Liver (tissue), 9 donors: ENCODE results near the gene RPL10. TPM values are rescaled to one million over a fixed set of nuclear protein-coding genes. Genes with fewer than 3 reads are reported as not detected.

Source experiments
- DNase-seq: peaks from one replicate; pipeline ENCODE4 v3.0.0-alpha.2; 2017; ENCODE audit warnings: low spot score
- H3K27ac ChIP-seq, 2 donors: one replicate each; pipeline ENCODE4 v1.7.0; 2013; ENCODE audit warnings: inconsistent platforms in 2 of 2, low read length in 2 of 2, control low read depth in 1 of 2, low read depth in 1 of 2, mild to moderate bottlenecking in 1 of 2
- H3K27me3 ChIP-seq, 4 donors: one replicate each; pipeline versions ENCODE4 v1.6.1 to v1.7.0; 2013; ENCODE audit warnings: low read length in 3 of 4, inconsistent platforms in 1 of 4, mild to moderate bottlenecking in 1 of 4, moderate library complexity in 1 of 4; ENCODE audit not compliant: control insufficient read depth in 4 of 4, insufficient read depth in 4 of 4
- H3K36me3 ChIP-seq, 4 donors: one replicate each; pipeline versions ENCODE4 v1.6.1 to v1.7.0; 2013; ENCODE audit warnings: low read length in 3 of 4, mild to moderate bottlenecking in 3 of 4, low read depth in 1 of 4, moderate library complexity in 1 of 4; ENCODE audit not compliant: control insufficient read depth in 4 of 4, insufficient read depth in 3 of 4
- H3K4me1 ChIP-seq, 4 donors: one replicate each; pipeline versions ENCODE4 v1.6.1 to v1.7.0; 2013; ENCODE audit warnings: low read length in 3 of 4, mild to moderate bottlenecking in 3 of 4, moderate library complexity in 1 of 4; ENCODE audit not compliant: control insufficient read depth in 4 of 4, insufficient read depth in 4 of 4
- H3K4me3 ChIP-seq, 3 donors: one replicate each; pipeline versions ENCODE4 v1.6.1 to v1.7.0; 2013; ENCODE audit warnings: low read length in 3 of 3, control low read depth in 1 of 3, low read depth in 1 of 3, mild to moderate bottlenecking in 1 of 3
- H3K9ac ChIP-seq, 2 donors: one replicate each; pipeline ENCODE4 v1.7.0; 2013; ENCODE audit warnings: low read length in 2 of 2, mild to moderate bottlenecking in 2 of 2, moderate library complexity in 2 of 2, control low read depth in 1 of 2, low read depth in 1 of 2
- H3K9me3 ChIP-seq, 4 donors: one replicate each; pipeline versions ENCODE4 v1.6.1 to v1.7.0; 2013; ENCODE audit warnings: low read length in 3 of 4; ENCODE audit not compliant: control insufficient read depth in 4 of 4
- ATF3 ChIP-seq: IDR thresholded peaks from 2 replicates; pipeline ENCODE4 v1.6.1; 2016; ENCODE audit warnings: antibody characterized with exemption
- CTCF ChIP-seq: fragments of 150-350 bp; IDR thresholded peaks from 2 replicates; pipeline ENCODE4 v1.5.1; 2017; ENCODE audit warnings: improper control_type of control experiment, low read depth, low read length; ENCODE audit not compliant: missing input control
- EGR1 ChIP-seq, 2 donors: IDR thresholded peaks; 2 replicates each; pipeline ENCODE4 v1.6.1; 2016 to 2018; ENCODE audit warnings: antibody characterized with exemption in 2 of 2, low read depth in 2 of 2
- FOXA1 ChIP-seq: IDR thresholded peaks from 2 replicates; pipeline ENCODE4 v1.6.1; 2016; ENCODE audit warnings: antibody characterized with exemption
- FOXA2 ChIP-seq: IDR thresholded peaks from 2 replicates; pipeline ENCODE4 v1.6.1; 2016; ENCODE audit warnings: antibody characterized with exemption
- GABPA ChIP-seq, 2 donors: IDR thresholded peaks in 1 of 2; conservative IDR thresholded peaks in 1 of 2; 2 replicates each; pipeline ENCODE4 v1.6.1; 2016; ENCODE audit warnings: antibody characterized with exemption in 2 of 2, mild to moderate bottlenecking in 1 of 2, moderate library complexity in 1 of 2
- HNF4A ChIP-seq, 2 donors: conservative IDR thresholded peaks; 2 replicates each; pipeline ENCODE4 v1.6.1; 2016; ENCODE audit warnings: antibody characterized with exemption in 2 of 2, mild to moderate bottlenecking in 2 of 2
- HNF4G ChIP-seq: IDR thresholded peaks from 2 replicates; pipeline ENCODE4 v1.6.1; 2016; ENCODE audit warnings: antibody characterized with exemption
- JUND ChIP-seq, 2 donors: IDR thresholded peaks; 2 replicates each; pipeline ENCODE4 v1.6.1; 2016; ENCODE audit warnings: antibody characterized with exemption in 2 of 2
- MAX ChIP-seq: IDR thresholded peaks from 2 replicates; pipeline ENCODE4 v1.6.1; 2016; ENCODE audit warnings: antibody characterized with exemption
- NR2F2 ChIP-seq: IDR thresholded peaks from 2 replicates; pipeline ENCODE4 v1.6.1; 2016; ENCODE audit warnings: antibody characterized with exemption
- RAD21 ChIP-seq, 2 donors: IDR thresholded peaks; 2 replicates each; pipeline ENCODE4 v1.6.1; 2016; ENCODE audit warnings: antibody characterized with exemption in 2 of 2, mild to moderate bottlenecking in 2 of 2
- REST ChIP-seq: IDR thresholded peaks from 2 replicates; pipeline ENCODE4 v1.6.1; 2016; ENCODE audit warnings: antibody characterized with exemption, mild to moderate bottlenecking
- RXRA ChIP-seq, 2 donors: IDR thresholded peaks; 2 replicates each; pipeline ENCODE4 v1.6.1; 2017 to 2018; ENCODE audit warnings: antibody characterized with exemption in 2 of 2, mild to moderate bottlenecking in 1 of 2
- SP1 ChIP-seq: IDR thresholded peaks from 2 replicates; pipeline ENCODE4 v1.6.1; 2018; ENCODE audit warnings: antibody characterized with exemption, mild to moderate bottlenecking
- TAF1 ChIP-seq: conservative IDR thresholded peaks from 2 replicates; pipeline ENCODE4 v1.6.1; 2016; ENCODE audit warnings: antibody characterized with exemption, mild to moderate bottlenecking
- YY1 ChIP-seq: IDR thresholded peaks from 2 replicates; pipeline ENCODE4 v1.6.1; 2016; ENCODE audit warnings: antibody characterized with exemption, mild to moderate bottlenecking
- ZBTB33 ChIP-seq: IDR thresholded peaks from 2 replicates; pipeline ENCODE4 v1.6.1; 2016; ENCODE audit warnings: antibody characterized with exemption
- WGBS: extraction: QIAGEN DNeasy Blood & Tissue Kit; methylation state at CpG from one replicate; pipeline ENCODE4 v1.1.7; 2013; 5-methylcytosine and 5-hydroxymethylcytosine counted together
- polyA plus RNA-seq, 2 donors: library from polyadenylated mRNA; stranded (reverse) in 1 of 2; unstranded in 1 of 2; fragments of 200-250 nt in 1 of 2; fragments of >200 nt in 1 of 2; fragmentation: Nextera tagmentation in 1 of 2; extraction: Ambion mirVana in 1 of 2; gene quantifications; one replicate each; pipeline versions ENCODE4 v1.2.1 to v1.2.3, GENCODE V29; 2013 to 2015
- total RNA-seq, 2 donors: library from RNA; depleted of rRNA; stranded (reverse); fragments of >200 nt; gene quantifications; one replicate each; pipeline ENCODE4 v1.2.3, GENCODE V29; 2014
- donor health status: healthy.
- donor health status: healthy.
- donor health status: healthy.
- donor health status: healthy.
- donor health status: healthy.

Gene RPL10
- total and polyA plus RNA-seq, 4 donors = 446 to 1,644 (median 1,423) TPM

- Histone ChIP-seq H3K4me1 (peaks cover 4 to 18% (median 5%) of the 10 kb centered on the region in 4 donors), H3K27me3 (no peaks in the 10 kb centered on the region), H3K27ac (peak overlapping the region in 1 of 2 donors; percentile 18), H3K9ac (no peak overlapping the region), H3K9me3 (no peaks in the 10 kb centered on the region), H3K36me3 (peaks cover 3 to 10% (median 5%) of the 10 kb centered on the region in 4 donors), H3K4me3 (no peak overlapping the region)
- TF ChIP-seq HNF4G (no peak), EGR1 (IDR thresholded peaks at IDR 0.05; ENCODE audit: low read depth in 2 of 2) (no peak), FOXA2 (no peak), ZBTB33 (no peak), CTCF (no peak), ATF3 (no peak), RAD21 (IDR thresholded peaks at IDR 0.05) (no peak), FOXA1 (no peak), MAX (no peak), YY1 (no peak), GABPA (IDR thresholded peaks at IDR 0.05 in 1 of 2, conservative IDR thresholded peaks at IDR 0.05 in 1 of 2) (no peak), JUND (IDR thresholded peaks at IDR 0.05) (no peak), NR2F2 (no peak), SP1 (no peak)
- no peak for DNase-seq
- WGBS = 72% methylated on average over 6 of the region's 6 CpGs
Observed at GRCh38 chrX:154430479-154430878, 32.3 kb downstream of the RPL10 start.

- Histone ChIP-seq H3K27ac (peak overlapping the region; percentile 18 to 28), H3K27me3 (no peaks in the 10 kb centered on the region), H3K9ac (no peak overlapping the region), H3K4me1 (peaks cover 4 to 18% (median 5%) of the 10 kb centered on the region in 4 donors), H3K4me3 (no peak overlapping the region), H3K36me3 (peaks cover 3 to 10% (median 5%) of the 10 kb centered on the region in 4 donors), H3K9me3 (no peaks in the 10 kb centered on the region)
- WGBS = 81% methylated on average over 7 of the region's 7 CpGs
- TF ChIP-seq NR2F2 (no peak), SP1 (no peak), GABPA (IDR thresholded peaks at IDR 0.05 in 1 of 2, conservative IDR thresholded peaks at IDR 0.05 in 1 of 2) (no peak), RXRA (IDR thresholded peaks at IDR 0.05) (no peak)
- no peak for DNase-seq
Observed at GRCh38 chrX:154430916-154431315, 32.7 kb downstream of the RPL10 start.

- Histone ChIP-seq H3K4me3 (no peak overlapping the region), H3K27me3 (no peaks in the 10 kb centered on the region), H3K27ac (peak overlapping the region in 1 of 2 donors; percentile 28), H3K9ac (no peak overlapping the region), H3K4me1 (peaks cover 4 to 18% (median 5%) of the 10 kb centered on the region in 4 donors), H3K36me3 (peaks cover 3 to 10% (median 5%) of the 10 kb centered on the region in 4 donors), H3K9me3 (no peaks in the 10 kb centered on the region)
- no peak for DNase-seq
- TF ChIP-seq REST (no peak), FOXA1 (no peak), TAF1 (no peak), JUND (IDR thresholded peaks at IDR 0.05) (no peak), YY1 (no peak), HNF4A (conservative IDR thresholded peaks at IDR 0.05) (no peak), RXRA (IDR thresholded peaks at IDR 0.05) (no peak)
- WGBS = 80% methylated on average over 5 of the region's 5 CpGs
Observed at GRCh38 chrX:154431341-154431740, 33.2 kb downstream of the RPL10 start.
